GM18519 (cell line): ENCODE results near the gene TBX5.

Experiments used
- ATAC-seq: cut with Tn5 transposase; IDR thresholded peaks from one replicate; pipeline ENCODE4 v1.9.1; 2021; ENCODE audit warnings: mild to moderate bottlenecking, moderate library complexity; ENCODE audit not compliant: unreplicated experiment, low FRiP score

The TBX5 gene

DNA sequence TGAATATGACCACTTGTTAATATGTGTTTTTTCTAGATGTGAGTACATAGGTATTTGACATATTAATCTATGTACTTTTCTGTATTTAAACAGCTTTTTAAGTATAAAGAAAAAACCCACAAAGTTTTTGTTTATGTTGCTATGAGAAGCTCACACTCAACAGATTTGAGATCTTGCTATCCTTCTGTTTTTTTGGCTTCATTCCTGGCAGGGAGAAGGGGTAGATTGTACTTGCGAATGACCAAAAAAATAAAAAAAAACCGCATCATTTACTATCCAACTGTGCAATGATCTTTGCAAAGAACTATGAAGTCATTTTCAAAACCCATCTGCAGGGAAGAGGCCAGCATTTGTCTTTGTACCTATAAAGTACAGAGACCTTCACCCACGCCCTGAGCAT lies 28.4 kb upstream of the TBX5 start:
- ATAC-seq, result no peak

DNA sequence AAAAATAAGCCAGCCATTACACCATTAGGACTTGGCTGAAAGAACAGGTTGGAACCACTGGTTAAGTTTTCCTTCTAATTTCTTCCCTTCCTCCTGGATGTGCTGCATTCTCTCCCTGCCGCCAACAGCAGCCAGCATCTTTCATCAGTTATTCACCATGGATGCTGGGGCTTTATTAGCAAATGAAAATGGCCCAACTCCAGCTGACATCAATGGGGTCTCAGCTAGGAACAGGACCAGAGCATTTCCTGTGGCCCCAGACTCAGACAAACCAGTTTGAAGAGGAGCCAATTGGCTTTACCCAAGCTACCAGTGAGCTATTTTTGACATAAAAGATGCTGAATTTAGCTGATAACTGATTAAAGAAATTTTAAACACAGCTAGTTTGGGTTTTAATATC lies 26.0 kb upstream of the TBX5 start:
- ATAC-seq, result no peak

DNA sequence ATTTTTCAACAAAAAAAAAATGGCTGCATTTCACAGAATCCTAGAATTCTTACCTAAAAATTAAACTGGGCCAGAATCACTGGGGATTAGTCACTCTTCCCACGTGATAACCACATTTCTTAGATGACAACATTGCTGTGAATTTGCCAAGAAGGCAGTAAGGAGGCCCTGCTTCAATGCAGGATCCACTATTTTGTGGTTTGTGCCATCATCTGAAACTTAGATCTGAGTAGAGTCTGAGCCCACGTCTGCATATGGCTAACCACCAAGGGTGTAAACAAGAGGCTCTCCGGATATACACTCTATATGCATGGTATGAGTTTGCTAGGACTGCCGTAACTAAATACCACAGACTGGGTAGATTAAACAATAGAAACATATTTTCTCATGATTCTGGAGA lies 24.4 kb upstream of the TBX5 start:
- no peak for ATAC-seq

DNA sequence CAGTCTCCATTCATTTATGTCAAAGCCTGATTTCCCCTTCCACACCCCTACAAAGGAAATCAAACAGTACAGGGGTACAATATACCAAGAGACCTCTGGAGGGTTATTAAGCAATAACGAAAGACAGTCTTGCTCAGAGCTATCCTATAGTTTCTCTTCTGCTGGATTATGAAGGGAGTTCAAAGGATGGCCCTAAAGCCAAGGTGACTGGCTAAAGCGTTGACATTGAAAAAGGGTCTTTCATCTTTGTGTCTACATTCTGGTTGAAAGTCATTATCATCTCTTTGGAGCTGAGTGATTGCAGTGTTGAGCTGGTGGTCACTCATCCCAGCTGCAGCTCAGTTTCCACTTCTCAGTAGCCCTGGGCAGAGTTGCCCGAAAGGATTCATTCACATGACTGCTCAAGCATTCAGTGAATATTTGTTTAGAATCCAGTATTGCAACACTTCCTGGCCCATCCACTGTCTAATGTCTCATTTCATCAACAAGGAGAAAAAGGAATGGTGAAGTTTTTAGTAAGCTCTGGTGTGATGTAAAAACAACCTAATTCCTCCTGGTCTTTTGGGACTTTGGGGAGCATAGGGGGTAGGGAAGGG lies 19.2 kb upstream of the TBX5 start:
- no peak for ATAC-seq

DNA sequence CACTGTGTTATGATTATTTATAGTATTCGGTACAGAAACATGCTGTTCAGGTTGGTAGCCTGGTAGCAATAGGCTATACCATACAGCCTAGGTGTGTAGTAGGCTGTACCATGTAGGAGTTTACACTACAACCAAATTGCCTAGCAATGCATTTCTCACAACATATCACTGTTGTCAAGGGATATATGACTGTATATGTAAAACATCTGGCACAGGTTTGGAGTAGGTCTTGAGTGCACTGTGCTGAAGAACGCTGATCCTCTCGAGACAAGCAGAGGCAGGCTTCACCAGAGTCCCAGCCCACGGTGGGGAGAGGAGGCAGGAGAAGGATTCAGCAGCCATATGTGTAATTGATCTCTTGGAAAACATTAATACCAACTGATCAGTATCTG lies 15.0 kb upstream of the TBX5 start:
- no peak for ATAC-seq

DNA sequence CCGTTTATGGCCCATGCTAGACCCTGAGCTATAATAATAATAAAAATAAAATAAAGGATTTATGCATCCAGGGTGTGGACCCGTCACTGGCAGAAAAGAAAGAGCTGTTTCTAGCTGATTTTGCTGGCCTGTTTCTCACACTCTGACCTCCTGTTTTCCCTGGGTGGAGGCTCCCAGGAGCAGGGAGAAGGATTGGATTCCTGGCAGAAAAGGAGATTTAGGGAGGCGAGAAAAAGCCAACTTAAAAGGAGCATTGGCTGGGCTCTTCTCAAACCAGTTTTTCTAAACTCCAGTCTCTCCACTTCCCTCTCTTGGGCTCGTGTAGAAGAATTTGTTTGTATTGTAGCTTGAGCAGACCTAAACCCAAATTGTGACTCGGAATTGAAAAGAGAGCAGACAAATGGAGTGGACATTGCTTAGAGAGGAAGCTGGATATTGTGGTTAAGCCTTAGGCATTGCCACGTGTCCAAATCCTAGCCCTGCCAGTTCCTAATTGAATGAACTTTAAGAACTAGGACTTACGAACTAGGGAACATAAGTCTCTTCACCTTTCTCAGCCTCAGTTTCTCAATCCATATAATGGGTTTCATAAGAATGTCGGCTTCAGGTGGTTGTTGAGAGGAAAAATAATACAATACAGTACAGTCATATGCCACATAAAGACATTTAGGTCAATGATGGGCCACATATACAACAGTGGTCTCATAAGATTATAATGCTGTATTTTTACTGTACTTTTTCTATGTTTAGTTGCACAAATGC lies 14.4 kb upstream of the TBX5 start:
- ATAC-seq, result no peak

DNA sequence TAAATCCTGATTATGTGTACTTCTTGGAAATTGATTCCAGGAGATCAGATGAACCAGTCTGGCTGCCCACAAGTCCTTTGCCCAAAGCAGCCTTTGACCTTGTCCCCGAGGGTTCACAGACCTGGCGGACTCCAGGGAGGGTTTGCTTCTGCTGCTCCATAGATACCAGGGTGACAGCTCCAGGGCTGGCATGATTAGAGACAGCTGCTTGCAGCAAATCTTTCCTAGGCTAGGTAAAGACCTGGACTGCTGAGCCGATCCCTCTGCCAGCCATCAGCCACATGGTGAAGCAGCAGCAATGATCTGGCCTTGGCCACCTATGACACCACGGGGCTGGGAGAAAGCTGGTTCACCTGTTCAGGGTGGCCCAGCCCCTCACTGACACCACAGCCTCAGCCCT lies 10.1 kb upstream of the TBX5 start:
- no peak for ATAC-seq

DNA sequence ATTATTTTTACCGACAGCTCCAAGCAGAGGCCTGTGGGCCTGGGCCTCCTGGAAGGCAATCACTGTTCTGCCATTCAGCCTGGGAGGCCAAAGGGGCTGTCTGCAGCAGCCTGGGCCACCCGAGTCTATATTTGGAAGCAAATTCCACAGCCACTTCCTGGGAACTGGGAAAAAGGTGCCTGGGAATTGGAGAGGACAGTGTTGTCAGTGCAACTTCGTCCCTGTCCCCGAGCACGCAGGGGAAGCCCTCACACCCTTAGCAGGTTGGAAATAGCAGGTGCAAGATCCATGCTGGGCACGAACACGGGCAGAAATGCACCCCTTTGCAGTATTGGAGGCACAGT lies 9.6 kb upstream of the TBX5 start:
- ATAC-seq, result no peak

DNA sequence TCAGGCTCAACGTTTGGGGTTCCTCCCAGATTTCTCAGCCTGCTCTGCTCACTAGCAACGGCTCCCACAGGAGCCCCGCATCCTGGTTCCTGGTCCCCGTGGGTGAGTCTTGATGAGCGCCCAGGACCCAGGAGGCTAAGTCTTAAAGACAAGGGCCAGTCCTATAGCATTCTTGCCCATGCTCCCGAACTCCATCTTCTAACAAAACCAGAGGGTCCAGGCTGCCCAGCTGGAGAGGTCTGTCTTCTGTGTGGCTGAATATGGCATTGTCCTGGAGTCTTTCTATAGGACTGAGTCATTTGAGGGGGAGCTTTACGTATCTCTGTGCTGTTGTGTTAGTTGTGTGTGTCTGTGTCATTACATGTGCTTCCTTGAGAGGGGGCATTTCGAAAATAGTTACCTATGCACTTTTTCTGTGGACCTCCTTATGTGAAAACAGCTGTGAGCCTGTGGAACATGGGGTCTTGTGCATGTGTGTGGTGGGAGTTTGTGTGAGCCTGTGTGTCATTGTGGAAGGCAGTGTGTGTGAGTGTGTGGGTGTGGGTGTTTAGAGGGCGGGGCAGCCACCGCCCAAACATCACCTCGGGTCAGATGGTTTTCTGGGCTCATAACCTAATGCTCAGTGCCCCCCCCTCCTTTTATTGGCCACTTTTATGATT lies 9.1 kb upstream of the TBX5 start:
- no peak for ATAC-seq

DNA sequence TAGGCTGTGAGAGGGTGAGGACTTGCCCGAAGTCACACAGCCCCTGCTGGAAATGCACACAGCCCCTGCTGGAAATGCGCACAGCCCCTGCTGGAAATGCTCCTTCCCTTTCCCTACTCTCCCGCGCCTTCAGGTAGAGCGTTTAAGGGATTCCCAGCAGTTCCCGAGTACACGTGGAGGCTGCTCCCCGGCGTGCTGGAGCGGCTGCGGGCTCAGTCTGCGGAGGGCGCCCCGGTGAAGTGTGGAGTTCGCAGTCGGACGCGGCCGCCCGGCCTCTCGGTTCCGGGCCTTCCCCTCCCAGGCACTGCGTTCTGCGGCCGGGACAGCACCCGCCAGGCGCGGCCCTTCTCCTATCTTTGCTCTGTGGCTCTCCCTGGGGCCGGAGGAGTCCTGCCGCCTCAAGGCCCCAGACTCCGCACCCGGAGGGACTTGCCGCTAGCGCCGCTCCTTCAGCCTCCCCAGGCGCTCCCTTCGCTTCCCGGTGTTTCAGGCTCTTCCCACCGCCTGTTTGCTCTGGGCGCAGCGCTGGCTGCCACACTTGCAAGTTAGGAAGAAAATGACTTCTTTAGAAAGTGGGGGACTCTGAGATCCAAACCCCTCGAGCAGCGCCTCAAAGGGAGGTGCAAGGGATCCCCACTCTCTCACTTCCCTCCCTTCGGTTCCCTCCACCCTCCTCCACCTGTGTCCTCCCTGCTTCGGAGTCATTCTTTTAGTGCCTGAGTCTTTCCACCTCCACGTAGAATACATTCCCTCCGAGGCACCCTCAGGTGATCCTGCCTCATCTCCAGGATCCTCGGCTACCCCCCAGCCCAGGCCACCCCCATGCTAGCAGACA lies 8.3 kb upstream of the TBX5 start:
- ATAC-seq, result no peak

DNA sequence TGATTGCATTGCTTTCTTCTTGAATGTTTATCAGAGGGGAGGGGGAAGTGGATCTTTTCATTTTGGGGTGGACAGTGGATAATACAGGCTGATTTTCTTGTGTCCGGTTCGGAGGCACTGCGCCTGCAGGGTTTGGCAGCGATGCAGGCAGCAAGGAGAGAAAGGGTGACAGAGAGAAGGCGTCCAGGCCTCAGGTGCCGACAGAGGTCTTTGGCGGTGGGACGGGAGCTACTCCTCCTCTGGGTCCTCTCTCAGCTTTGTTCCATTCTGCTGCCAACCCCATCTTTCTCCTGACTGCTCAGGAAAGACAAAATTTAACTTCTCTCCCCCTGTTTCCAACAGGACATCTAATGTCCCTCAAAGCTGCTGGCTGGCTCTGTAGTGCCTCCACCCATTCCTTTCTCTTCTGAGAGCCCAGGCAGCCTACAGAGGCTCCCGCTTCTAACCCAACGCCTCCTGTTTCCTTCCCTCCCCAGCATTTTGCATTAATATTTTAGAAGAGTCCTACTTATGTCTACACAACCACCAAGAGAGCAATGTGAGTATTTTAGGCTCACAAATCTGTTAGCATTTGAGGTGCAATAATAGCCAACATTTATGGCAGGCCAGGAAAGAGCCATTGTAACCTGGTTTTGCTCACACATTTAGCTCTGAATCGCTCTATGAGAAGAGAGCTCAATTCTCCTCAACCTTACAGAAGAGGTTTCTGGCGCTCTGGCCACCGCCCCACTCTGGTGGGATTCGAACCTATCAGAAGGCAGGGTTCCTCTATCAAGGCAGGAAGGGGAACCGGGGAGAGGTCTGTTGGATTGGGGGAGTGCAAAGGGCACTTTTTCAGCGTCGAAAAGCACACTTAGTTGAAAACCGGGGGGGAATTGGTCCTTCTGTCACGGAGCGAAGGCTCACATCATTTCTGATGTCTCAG lies 7.1 kb upstream of the TBX5 start:
- no peak for ATAC-seq

DNA sequence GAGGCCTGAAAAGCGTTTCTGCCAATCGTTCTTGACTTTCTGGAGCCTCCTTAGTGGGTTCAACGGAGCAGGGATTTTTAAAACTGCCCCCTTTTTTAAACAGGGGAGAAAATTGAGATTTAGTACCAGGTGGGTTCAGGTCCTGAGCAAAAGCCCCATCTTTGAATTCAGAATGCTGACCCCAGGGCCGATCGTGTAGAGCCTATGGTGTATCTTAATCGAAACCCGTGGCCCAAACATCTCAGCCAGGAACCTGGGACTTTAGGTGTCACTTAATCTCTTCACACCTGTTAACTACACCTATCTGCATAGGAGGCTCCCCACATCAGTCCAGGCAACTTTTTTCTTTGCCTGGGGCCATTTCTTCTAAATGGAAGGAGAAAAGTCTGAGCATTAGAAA lies 6.4 kb upstream of the TBX5 start:
- no peak for ATAC-seq

DNA sequence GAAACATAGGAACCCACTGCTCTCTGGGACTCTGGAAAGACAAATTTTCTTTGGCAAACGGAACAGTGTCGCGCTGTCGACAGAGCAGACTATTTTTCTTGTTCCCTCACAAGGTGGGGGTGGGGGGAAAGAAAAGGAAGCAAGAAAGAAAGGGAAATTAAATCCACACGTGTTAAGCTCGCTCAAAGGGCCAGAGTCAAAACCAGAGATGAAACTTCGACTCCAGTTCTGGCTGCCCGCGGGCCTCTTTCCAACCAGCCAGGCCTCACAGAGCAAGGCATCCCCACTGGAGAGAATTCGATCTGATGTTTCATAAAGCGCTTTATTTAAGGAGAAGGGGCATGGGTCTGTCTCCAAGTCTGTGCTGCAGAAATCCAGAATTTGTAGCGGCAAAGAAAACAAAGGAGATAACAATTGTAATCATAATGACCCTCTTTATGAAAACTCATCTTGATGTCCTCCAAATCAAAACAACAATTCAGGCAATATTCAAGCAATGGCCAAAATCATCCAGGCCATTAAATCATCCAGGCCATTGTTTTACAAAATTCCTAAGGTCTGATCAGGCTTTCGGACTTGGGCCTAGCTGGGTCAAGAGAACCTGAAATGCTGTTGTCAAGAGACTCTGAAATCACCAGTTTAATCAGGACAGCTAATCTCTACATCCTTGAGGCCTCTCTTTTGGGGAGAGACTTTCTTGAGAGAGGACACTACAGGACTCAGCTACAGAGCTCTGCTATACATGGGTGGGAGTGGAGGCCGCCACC lies 5.3 kb upstream of the TBX5 start:
- no peak for ATAC-seq

DNA sequence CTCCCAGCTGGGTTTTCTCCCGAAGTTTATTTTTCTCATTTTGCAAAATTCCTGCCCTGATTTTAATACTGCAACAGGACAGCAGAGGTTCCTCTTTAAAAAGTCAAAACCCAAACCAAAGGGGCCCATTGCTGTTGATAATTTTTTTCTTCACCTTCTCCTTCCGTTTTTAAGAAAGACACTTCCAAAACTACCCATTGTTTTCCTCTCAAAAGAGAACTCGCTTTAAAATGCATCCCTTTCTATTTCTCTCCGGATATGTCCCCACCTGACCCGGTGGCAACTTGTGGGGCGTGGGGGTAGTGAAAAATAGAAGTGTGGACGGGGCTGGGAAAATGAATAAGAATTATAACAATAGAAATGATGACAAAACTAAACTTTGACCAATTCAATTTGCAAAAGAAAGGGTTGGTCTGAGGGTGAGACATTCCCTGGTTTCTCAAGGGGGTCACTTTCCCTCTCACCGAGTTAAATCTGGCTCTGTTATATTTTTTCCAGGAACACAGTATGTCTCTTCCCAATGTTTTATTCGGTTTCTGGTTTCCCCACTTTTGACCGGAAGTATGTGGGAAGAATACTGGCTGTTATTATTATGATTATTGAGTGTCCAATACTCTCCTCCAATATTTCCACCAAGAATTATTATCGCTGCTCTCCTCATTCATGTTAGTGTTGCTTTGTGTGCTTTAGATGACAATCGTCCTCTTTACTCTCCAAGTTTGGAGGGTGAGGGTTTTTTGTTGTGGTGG lies 4.1 kb upstream of the TBX5 start:
- no peak for ATAC-seq

DNA sequence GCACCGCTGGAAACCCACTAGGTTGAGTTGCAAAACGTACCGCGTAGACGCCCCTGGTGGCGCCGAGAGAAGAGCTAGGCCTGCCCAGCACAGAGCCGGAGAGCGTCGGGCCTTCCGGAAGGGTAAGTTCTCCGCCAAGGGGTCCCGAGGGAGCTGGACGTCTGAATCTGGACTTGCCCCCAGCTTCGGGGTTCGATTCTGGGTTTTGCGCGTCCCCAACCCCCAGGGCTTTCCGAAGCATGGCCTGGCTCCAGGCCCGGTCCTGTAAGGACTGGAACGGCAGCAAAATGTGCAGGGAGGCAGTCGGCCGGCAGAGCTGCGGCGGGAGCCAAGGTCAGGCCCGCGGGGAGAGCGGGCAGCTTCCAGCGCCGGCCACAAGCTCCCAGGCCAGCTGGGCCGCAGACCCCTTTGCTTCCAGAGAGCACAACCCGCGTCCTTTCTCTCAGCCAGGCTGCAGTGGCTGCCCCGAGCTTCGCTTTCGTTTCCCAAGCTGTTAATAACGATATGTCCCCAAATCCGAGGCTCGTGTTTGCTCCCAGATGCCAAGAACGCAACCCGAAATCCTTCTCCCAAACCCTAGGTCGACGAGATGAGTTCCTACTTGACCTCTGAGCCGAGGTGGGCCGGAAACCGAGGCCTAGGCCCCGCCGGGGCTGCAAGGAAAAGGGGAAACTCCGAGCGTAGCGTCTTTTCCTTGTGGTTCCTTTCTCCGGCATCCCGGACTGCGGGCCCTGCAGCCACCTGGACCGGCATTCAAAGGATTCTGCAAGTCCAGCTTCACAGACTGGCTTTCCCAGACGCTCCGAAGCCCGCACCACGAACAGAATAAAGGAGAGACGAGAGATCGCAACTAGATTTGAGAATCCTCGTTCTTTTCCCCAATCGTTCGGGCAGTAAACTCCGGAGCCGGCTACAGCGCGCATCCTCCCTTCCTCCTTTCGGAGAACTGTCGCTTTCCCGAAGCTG lies 3.2 kb upstream of the TBX5 start:
- no peak for ATAC-seq

DNA sequence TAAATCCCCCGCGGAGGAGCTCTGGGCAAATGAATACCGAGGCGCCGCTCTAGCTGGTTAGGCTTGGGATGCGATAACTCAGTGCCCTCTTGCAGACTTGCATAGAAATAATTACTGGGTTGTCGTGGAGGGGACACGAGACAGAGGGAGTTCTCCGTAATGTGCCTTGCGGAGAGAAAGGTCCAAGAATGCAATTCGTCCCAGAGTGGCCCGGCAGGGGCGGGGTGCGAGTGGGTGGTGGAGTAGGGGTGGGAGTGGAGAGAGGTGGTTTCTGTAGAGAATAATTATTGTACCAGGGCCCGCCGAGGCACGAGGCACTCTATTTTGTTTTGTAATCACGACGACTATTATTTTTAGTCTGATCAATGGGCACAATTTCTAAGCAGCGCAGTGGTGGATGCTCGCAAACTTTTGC lies 2.5 kb upstream of the TBX5 start:
- ATAC-seq, result no peak

DNA sequence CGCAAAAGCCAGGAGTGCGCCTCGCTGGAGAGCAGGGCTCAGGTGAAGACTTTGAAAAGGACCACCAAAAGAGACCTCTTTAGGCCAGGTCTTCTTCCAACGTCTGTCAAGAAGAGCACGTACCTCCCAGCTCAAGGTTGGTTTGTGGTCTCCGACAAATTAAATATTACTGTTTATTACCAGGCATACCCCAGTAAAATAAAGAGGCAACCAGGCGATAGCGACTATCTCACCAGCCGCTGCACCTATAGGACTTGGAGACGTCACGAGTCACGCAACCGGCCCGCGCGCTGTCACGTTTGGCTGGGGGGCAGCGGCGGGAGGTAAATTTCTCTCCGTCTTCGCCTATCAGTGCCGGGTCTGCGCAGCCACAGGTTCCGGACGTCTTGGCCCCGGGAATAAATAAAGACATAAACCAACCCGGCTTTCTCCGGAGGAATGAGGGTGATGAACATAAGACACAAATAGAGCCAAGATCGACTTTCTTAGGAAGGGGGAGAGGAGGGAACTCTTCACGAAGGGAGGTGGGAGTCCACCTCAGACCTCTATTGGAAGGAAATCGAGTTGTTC lies 2.0 kb upstream of the TBX5 start:
- ATAC-seq, result no peak
